Measurements from ENCODE around the gene ATP2A2.
"Not testable (repeated sequence)": the region's sequence is repeated elsewhere in the genome, so short reads cannot be mapped to it uniquely, and the experiment has no call there.

The ATP2A2 gene

DNA sequence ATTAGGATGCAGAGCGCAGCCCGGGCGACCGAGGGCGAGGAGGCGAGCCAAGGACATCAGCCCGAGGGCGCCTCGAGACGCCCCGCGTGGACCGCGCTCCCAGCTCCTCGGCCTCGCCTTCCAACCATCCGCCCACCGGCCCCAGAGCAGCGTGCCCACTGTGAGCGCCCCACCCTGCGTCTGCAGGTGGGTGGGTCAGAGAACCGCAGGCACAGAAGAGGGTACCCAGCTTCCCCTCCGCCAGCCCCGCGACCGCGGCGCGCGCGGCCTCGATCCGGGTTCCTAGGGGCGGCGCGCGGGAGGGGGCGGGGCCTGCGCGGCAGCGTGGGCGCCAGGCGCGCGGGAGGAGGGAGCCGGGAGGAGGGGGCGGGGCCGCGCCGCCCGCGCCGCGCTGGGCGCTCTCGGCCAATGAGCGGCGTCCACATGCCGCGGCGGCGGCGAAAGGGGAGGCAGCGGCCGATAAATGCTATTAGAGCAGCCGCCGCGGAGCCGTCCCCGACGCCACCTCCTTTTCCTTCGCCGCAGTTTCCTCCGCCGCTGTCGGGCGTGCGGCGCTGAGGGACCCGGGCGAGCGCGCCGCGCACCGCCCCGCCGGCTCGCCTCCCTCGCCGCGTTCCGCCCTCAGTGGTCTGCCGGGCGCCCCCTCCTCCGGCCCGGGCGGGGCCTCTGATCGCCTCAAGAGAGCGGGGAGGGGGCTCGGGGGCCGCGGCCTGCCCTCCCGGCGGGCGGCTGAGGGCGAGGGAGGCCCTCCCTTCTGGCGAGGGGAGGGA is at the start of gene ATP2A2:
Gene ATP2A2 (plus strand): TSS at position 469 of the 770 bp plus-strand sequence. CDS start 543 bp downstream, outside the sequence.
- DNase-seq (ENCODE audit: low read depth) = peak; percentile 87

- DNase-seq (ENCODE audit: low read depth) = no peak
Measured at GRCh38 chr12:110233212-110233903, 47.7 kb upstream of the ATP2A2 start.

DNA sequence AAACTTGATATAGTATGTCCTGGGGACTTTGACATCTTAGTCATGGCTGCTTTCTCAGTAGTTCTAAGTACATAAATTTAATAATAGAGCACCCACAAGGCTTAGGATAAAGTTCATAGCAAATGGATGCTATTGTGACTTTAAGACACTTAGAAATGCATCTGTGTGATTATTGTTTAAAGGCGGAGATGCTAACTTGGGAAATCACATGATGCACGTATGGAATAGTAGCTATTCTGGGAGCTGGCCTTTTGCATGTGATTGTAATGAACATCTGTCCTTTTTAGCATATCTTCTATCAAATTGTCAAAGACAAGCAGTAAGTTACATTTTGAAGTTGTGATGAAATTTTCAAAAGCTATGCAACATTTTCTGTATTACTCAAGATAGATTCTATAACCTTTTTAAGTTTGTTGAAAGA is 46.7 kb upstream of the ATP2A2 start:
- no peak for DNase-seq (ENCODE audit: low read depth)

DNA sequence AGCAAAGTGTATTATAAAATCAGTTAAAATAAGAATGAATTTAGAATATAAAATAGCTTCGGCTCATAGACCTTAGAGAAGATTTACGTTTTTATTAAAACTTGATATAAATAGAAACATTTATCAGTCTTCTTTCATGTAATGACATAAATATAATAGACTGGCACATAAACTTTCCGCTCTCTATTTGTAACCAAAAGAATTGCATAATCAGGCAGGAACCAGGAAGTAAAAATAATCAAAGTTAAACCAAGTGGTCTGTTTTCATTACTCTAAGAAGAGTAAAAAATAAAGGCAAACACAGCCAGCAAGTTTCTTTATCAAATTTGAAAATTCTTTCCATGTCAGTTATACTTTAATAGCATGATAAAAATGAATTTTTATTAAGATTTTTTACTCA is 46.3 kb upstream of the ATP2A2 start:
- no peak for DNase-seq (ENCODE audit: low read depth)

DNA sequence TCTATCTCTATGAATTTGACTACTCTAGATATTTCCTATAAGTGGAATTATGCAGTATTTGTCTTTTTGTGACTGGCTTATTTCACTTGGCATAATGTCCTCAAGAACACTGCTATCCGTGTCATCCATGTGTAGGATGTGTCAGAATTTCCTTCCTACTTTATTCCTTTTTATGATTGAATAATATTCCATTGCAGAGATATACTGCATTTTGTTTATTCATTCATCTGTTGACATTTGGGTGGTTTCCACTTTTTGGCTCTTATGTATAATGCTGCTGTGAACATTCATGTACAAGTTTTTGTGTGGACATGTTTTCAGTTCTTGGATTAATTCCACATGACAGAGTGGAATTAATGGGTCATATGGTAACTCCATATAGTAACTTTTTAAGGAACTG is 45.7 kb upstream of the ATP2A2 start:
- DNase-seq (ENCODE audit: low read depth) = no peak

GRCh38 chr12:110243227-110243626 is 37.8 kb upstream of the ATP2A2 start:
- no peak for DNase-seq (ENCODE audit: low read depth)

GRCh38 chr12:110244372-110244771 is 36.7 kb upstream of the ATP2A2 start:
- DNase-seq (ENCODE audit: low read depth) = no peak

DNA sequence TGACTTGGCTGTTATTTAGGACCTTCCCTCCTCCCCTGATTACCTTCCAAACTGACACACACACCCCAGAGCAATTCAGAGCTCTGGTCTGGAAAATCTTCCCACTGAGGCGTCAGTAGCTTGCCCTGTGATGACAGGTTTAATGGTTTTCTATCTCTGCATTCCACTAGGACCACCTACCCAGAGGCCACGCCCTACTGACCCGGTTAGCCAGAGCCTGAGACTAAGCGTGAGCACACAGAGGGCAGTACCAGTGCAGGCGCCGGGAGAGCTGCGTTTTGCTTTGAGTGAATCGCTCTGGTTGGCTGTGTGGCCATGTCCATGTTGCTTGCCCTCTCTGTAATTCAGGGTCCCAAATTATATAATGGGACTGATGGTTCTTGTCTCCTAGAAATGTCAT is 36.2 kb upstream of the ATP2A2 start:
- no peak for DNase-seq (ENCODE audit: low read depth)

DNA sequence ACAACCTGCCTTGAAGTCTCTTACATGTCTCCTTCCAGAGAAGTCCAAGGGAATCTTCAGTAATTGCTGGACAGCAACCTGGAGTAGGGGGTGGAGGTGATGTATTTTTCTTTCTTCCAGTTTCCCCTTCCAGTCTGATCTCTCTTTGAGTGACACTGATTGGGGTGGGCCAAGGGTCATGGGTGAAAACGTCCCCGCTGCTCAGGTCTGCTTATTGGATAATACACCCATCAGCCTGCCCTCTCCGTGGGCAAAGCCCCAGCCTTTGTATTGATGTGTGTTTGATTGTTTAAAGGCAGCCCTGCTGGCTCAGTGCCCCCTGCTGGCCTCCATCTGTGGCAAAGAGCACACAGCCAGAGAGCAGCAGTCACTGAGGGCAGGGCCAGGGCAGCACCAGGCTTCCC is 35.7 kb upstream of the ATP2A2 start:
- peak; percentile 24 for DNase-seq (ENCODE audit: low read depth)

- no peak for DNase-seq (ENCODE audit: low read depth)
Measured at GRCh38 chr12:110246636-110247339, 34.3 kb upstream of the ATP2A2 start.

DNA sequence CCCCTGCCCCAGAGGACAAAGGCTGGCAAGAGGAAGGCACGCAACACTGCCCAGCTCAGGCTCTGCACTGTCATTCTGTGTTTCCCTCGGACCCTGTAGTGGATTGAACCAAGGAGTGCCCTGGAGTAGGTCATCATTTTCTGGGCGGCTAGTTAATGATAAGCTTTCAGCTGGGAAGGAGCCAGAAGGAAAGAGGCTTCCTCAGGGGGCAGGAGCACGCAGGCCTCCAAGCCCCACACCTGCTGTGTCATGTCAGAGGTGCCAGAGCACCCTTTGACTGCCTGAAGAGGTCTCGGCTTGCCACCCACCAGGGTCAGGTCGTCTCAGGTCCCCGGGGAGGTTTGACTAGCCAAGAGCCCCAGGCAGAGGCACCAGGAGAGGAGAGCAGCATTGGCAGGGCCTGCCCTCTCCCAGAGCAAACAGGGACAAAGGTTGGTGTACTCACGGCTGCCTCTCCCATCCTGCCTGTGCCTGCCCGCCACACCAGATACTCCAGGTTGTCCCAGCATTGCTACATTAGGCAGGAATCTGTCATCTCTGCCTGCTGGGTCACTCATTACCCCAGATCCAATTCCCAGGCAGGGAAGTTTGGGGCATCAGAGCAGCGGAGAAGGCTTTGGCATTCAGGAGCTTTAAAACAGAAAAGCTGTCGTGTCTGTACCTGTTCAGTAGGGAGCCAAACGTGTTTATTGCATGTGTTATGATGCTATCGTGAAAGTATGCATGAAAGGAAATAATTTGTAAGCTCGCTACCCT is 33.5 kb upstream of the ATP2A2 start:
- no peak for DNase-seq (ENCODE audit: low read depth)

DNA sequence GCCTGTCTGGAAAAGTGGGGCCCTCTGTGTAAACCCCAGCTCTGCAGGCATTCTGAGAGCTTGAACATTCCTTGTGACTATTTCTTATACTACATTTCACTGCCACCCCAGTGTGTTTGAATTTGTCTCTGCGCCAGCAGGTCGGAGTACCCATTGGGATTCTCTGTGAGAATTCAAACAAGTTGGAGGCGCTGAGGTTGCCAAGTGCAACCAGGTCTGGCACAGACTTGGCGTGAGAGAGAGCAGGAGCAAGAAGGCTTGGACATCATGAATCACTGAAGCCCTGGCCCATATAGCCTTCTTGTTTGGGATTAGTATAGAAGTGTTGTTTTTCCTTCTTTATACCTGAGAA is 33.0 kb upstream of the ATP2A2 start:
- DNase-seq (ENCODE audit: low read depth) = no peak

DNA sequence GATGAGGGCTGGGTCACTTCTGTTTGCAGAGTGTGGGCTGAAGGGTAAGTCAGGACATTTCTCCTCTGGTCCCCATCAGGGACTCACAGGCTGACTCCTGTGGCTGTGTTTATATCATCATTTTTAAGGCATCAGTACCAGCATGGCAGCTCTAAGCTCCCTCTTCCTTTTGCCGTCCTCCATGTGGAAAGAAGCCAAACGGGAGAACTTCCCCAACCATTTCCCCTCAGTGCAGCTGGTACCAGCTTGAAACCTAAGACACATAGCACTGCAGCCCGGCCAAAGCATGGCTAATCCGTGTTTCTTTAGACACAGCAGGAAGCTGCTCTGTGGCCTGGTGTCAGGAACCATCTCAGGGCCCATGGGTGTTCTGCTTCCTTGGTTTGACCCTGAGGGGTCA is 31.9 kb upstream of the ATP2A2 start:
- DNase-seq (ENCODE audit: low read depth) = no peak

- DNase-seq (ENCODE audit: low read depth) = no peak
Measured at GRCh38 chr12:110249716-110250225, 31.3 kb upstream of the ATP2A2 start.

DNA sequence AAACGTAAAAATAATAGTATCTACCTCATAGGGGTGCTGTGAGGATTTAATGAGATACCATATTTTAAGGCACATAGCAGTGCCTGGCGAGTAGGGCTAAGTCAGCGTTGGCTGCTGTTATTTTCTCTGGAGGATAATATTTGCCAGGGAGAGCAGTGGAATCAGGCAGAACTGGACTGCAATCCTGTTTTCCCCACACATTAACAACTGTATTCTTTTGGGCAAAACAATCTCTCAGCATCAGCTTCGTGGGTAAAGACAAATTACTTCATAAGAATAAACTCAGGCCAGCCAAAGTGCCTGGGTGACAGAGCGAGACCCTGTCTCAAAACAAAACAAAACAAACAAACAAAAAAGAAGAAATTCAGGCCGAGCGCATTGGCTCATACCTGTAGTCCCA is 29.7 kb upstream of the ATP2A2 start:
- no peak for DNase-seq (ENCODE audit: low read depth)

DNA sequence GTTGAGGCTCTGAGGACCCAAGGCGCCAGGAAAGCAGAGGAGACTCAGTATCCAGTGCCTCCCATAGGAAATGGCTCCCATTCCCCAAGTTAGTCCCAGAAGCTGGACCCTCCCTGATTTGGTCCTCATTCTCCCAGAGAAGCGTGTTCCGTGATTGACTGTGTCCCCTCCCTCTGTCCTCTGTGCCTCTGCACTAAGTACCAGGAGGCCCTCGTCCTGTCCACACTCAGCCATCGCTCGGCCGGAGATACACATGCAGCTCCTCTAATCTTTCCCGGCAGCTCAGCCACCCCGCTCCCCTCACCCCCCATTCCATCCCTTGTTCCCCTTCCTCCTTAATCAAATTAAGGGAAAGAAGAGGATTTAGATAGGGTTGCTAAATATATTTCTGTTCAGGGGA is 28.3 kb upstream of the ATP2A2 start:
- DNase-seq (ENCODE audit: low read depth) = no peak

DNA sequence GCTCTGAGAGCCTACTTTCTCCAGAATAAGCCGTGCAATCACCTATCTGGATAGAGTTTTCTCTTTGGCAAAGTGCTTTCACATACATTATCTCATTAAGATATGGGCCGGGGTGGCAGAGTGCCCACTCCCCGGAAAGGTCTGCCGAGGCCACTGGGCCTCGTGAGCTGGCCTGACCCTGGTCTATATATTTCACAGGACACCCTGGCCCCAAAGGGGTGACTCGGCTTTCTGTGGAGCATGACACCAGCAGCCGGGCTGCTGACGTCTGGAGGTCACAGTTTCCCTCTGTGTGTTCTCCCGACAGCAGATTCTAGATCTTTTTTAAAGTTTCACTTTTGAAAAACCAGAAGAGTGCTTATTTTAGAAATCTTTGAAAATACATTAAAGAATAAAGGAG is 27.9 kb upstream of the ATP2A2 start:
- no peak for DNase-seq (ENCODE audit: low read depth)

GRCh38 chr12:110254971-110255540 is 26.0 kb upstream of the ATP2A2 start:
- DNase-seq (ENCODE audit: low read depth) = no peak

GRCh38 chr12:110255890-110256456 is 25.1 kb upstream of the ATP2A2 start:
- DNase-seq (ENCODE audit: low read depth) = not testable (repeated sequence)

DNA sequence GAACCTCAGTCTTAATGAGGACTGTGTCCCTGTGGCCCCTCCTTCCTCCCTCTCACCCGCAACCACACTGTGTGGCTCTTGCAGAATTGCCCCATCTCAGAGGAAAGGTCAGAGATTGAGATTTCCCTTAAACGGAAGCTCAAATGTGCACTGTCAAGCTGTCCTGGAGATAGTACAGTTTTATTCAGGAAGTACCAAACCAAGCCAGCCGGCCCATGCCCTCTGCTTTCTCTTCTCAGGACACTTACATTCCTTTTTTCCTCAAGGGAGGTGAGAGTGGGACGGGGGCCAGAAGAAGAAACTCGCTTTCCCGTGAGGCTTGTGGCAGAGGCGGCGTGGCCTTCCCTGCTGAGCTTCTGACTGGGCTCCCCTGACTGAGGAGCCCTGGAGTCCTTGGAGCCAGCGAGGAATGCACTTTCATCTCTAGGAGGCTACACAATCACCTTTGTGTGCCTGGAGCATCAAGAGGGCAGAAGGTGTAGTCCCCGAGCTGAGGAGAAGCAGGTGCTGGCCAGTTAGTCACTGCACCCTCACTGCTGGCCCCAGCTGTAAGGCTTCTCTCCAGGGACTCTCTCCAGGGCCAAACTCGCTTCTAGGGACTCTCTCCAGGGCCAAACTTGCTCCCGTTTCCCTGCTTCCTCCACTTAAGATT is 24.1 kb upstream of the ATP2A2 start:
- no peak for DNase-seq (ENCODE audit: low read depth)

DNA sequence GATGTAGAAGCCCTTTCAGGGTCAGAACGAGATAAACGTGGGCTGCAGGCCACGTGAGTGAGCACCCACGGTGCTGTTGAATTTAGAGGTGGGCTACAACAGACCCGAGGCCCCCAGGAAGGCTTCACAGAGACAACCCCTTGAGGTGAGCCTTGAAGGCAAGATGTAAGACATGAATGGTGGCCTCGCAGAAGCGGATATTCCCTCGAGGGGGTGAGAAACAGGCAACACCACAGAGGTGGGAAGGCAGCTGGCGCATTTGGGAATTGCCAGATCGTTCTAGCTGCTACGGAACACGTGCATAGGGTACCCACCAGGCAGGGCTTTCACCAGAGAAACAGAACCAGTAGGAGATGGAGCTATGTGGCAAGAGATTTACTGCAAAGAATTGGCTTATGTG is 22.6 kb upstream of the ATP2A2 start:
- DNase-seq (ENCODE audit: low read depth) = no peak
